Esophagus squamous epithelium (tissue), 5 donors: ENCODE data around the gene MAGIX. TPM values are rescaled to one million over a fixed set of nuclear protein-coding genes. Genes with fewer than 3 reads are reported as not detected.

ENCODE experiments used
- DNase-seq: peaks from one replicate; lab custom pipeline; 2025; lab: John Stamatoyannopoulos, UW
- H3K27ac ChIP-seq, 4 donors: fragments of 200-600 bp; sonication (generic); one replicate each; pipeline ENCODE4 v1.5.1; 2016 to 2019; ENCODE audit warnings: mild to moderate bottlenecking in 1 of 4
- H3K27me3 ChIP-seq, 4 donors: fragments of 200-600 bp; sonication (generic); 1 replicate in 3 of 4; 2 replicates in 1 of 4; pipeline versions ENCODE4 v1.5.1 to v1.6.0; 2017 to 2021; ENCODE audit warnings: antibody characterized with exemption in 1 of 4
- H3K36me3 ChIP-seq, 3 donors: fragments of 200-600 bp; sonication (generic); one replicate each; pipeline ENCODE4 v1.5.1; 2016 to 2019
- H3K4me1 ChIP-seq, 3 donors: fragments of 200-600 bp; sonication (generic); one replicate each; pipeline ENCODE4 v1.5.1; 2017 to 2019
- H3K4me3 ChIP-seq, 4 donors: fragments of 200-600 bp; sonication (generic); 1 replicate in 3 of 4; 2 replicates in 1 of 4; pipeline ENCODE4 v1.5.1; 2016 to 2019; ENCODE audit warnings: mild to moderate bottlenecking in 2 of 4, moderate library complexity in 1 of 4
- H3K9me3 ChIP-seq, 3 donors: fragments of 200-600 bp; sonication (generic); one replicate each; pipeline ENCODE4 v1.5.1; 2016 to 2019
- POLR2A ChIP-seq, 4 donors: fragments of 450-650 bp; IDR thresholded peaks; one replicate each; pipeline ENCODE4 v1.6.1; 2017; ENCODE audit warnings: antibody characterized with exemption in 4 of 4, mild to moderate bottlenecking in 4 of 4, moderate library complexity in 3 of 4
- WGBS, 2 donors: methylation state at CpG; one replicate each; pipeline ENCODE4 v1.1.5; 2018; 5-methylcytosine and 5-hydroxymethylcytosine counted together
- intact Hi-C: fragments of 100-400 bp; cut with DNase I; formaldehyde crosslinking; loops from one replicate; pipeline ENCODE4 v1.15.0; 2022
- total RNA-seq, 4 donors: library from RNA; depleted of rRNA; stranded (reverse); fragments of >200 nt; gene quantifications; one replicate each; pipeline ENCODE4 v1.1.0, GENCODE V29; 2016
- TF ChIP-seq, protein P1 (sequence below), 6 experiments: fragments of 450-650 bp in 4 of 6; fragments of 200-600 bp in 2 of 6; sonication (generic) in 2 of 6; IDR thresholded peaks; one replicate each; pipeline ENCODE4 v1.5.1; 2016 to 2019; ENCODE audit warnings: antibody characterized with exemption in 6 of 6, mild to moderate bottlenecking in 4 of 6, moderate library complexity in 4 of 6
- donor health status: DM: yes; HTN: yes; CAD: no.

MAGIX gene
- total RNA-seq, 4 donors from 2014 or later, result 5.1 to 15.0 (median 8.5) TPM

DNA sequence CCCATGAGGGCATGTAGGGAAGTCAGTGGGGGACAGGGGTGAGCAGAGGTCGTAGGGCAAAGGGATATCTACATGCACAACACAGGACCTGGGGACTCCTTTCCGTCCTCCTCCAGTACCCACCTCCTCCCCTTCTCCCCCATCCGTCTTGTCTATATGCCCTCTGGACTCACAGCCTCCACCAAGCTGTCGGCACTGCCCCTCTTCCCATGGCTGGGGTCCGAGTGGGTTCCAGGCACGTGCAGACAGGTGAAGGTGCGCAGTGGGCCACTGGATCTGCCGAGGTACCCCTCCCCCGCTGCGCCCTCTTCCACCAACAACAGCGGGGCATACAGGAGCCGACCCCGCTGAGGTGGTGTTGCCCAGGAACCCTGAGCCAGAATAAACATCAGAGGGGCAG, 42.9 kb downstream of the MAGIX start:
- no peak for TF ChIP-seq POLR2A (IDR thresholded peaks at IDR 0.05)
- intact Hi-C loops, result no loop called here
- no peaks in the 10 kb centered on the region for H3K4me1 ChIP-seq
- H3K36me3 ChIP-seq, result no peaks in the 10 kb centered on the region
- no peak for DNase-seq
- no peak overlapping the region for H3K4me3 ChIP-seq
- no peak overlapping the region for H3K27ac ChIP-seq
- 63 to 70% methylated on average over 3 to 4 of the region's 13 CpGs for WGBS, 2 donors
- peaks cover 0 to 11% (median 0%) of the 10 kb centered on the region in 4 donors for H3K27me3 ChIP-seq
- H3K9me3 ChIP-seq, result no peaks in the 10 kb centered on the region

DNA sequence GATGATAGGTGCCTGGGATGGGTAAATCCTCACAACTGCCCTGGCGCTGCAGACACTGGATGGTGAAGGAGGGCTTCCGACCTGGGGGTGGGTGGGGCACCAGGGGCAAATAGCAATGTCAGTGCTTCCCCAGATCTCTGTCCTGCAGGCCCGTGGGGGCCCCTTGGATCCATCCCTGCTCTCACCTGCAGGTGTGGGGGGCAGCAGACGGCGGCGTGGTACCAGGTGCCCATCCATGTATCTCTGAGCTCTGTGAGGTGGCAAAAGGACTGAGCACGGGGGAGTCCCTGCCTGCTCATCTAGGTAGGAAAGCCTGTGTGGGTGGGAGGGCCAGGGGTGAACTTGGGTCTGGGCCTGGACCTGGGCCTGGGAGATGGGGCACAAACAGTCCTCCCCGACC, 44.0 kb downstream of the MAGIX start:
- no peak for TF ChIP-seq POLR2A (IDR thresholded peaks at IDR 0.05)
- TF ChIP-seq, protein P1, sequence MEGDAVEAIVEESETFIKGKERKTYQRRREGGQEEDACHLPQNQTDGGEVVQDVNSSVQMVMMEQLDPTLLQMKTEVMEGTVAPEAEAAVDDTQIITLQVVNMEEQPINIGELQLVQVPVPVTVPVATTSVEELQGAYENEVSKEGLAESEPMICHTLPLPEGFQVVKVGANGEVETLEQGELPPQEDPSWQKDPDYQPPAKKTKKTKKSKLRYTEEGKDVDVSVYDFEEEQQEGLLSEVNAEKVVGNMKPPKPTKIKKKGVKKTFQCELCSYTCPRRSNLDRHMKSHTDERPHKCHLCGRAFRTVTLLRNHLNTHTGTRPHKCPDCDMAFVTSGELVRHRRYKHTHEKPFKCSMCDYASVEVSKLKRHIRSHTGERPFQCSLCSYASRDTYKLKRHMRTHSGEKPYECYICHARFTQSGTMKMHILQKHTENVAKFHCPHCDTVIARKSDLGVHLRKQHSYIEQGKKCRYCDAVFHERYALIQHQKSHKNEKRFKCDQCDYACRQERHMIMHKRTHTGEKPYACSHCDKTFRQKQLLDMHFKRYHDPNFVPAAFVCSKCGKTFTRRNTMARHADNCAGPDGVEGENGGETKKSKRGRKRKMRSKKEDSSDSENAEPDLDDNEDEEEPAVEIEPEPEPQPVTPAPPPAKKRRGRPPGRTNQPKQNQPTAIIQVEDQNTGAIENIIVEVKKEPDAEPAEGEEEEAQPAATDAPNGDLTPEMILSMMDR (IDR thresholded peaks at IDR 0.05), result no peak
- no peaks in the 10 kb centered on the region for H3K9me3 ChIP-seq
- WGBS, 2 donors, result 72% methylated on average over 4 of the region's 8 CpGs; no CpG with 5 or more reads in 1 of the 2 donors
- intact Hi-C loops, result no loop called here
- no peak for DNase-seq
- no peak overlapping the region for H3K27ac ChIP-seq
- H3K36me3 ChIP-seq, result no peaks in the 10 kb centered on the region
- no peaks in the 10 kb centered on the region for H3K4me1 ChIP-seq
- H3K4me3 ChIP-seq, result no peak overlapping the region
- H3K27me3 ChIP-seq, result peaks cover 0 to 13% (median 0%) of the 10 kb centered on the region in 4 donors

DNA sequence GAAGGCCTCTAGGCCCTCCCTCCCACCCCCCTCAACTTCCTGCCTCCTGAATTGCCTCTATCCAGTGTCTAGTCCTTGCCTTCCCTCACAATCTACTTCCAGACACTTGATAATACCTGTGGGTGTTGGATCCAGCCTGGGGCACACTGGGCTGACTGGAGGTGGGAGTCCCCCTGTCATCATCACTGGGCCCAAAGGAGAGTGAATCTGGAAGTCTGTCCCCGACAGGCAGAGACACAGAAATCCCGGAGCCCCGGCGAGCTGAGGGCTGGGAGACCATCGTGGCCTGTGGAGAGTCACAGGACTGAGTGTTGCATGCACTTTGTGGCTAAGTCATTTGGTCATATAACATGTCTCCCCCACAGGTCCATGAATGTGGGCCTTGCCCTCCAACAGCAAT, 45.8 kb downstream of the MAGIX start:
- Histone ChIP-seq H3K9me3 (no peaks in the 10 kb centered on the region), H3K4me1 (no peaks in the 10 kb centered on the region), H3K27ac (no peak overlapping the region), H3K36me3 (no peaks in the 10 kb centered on the region), H3K27me3 (peaks cover 0 to 13% (median 0%) of the 10 kb centered on the region in 4 donors), H3K4me3 (no peak overlapping the region)
- TF ChIP-seq, protein P1 (IDR thresholded peaks at IDR 0.05), result no peak
- no peak for TF ChIP-seq POLR2A (IDR thresholded peaks at IDR 0.05)
- intact Hi-C loops, result no loop called here
- no CpG with 5 or more reads among the region's 5 CpGs for WGBS, 2 donors
- no peak for DNase-seq

GRCh38 chrX:49209434-49210251, 47.1 kb downstream of the MAGIX start:
- Histone ChIP-seq H3K4me1 (no peaks in the 10 kb centered on the region), H3K4me3 (no peak overlapping the region), H3K9me3 (no peaks in the 10 kb centered on the region), H3K36me3 (no peaks in the 10 kb centered on the region), H3K27me3 (peaks cover 0 to 13% (median 0%) of the 10 kb centered on the region in 4 donors), H3K27ac (no peak overlapping the region)
- no peak for DNase-seq
- TF ChIP-seq, protein P1 (IDR thresholded peaks at IDR 0.05), result no peak
- no peak for TF ChIP-seq POLR2A (IDR thresholded peaks at IDR 0.05)
- intact Hi-C loops, result no loop called here
- WGBS, 2 donors, result 9 to 30% methylated on average over 2 to 7 of the region's 28 CpGs

- no peak for DNase-seq
- no peak overlapping the region for H3K4me3 ChIP-seq
- TF ChIP-seq POLR2A (IDR thresholded peaks at IDR 0.05), result no peak
- TF ChIP-seq, protein P1 (IDR thresholded peaks at IDR 0.05), result no peak
- intact Hi-C loops, result no loop called here
- H3K36me3 ChIP-seq, result no peaks in the 10 kb centered on the region
- H3K27me3 ChIP-seq, result peaks cover 0 to 13% (median 0%) of the 10 kb centered on the region in 4 donors
- H3K4me1 ChIP-seq, result no peaks in the 10 kb centered on the region
- no peaks in the 10 kb centered on the region for H3K9me3 ChIP-seq
- no peak overlapping the region for H3K27ac ChIP-seq
- 70 to 79% methylated on average over 2 to 3 of the region's 8 CpGs for WGBS, 2 donors
These were observed 47.8 kb downstream of the MAGIX start for GRCh38 chrX:49210406-49210805.
